T47D (cell line): ENCODE data around the gene EGR1.
"Not testable (repeated sequence)": the region's sequence is repeated elsewhere in the genome, so short reads cannot be mapped to it uniquely, and the experiment has no call there.

Experiments used
- DNase-seq, 2 experiments: peaks; one replicate each; pipeline versions ENCODE4 v3.0.0 to v3.0.0-alpha.2; 2011 to 2012; ENCODE audit warnings: low read depth in 1 of 2, low spot score in 1 of 2
- JUND ChIP-seq: IDR thresholded peaks from 2 replicates; pipeline ENCODE4 v1.6.1; 2012; ENCODE audit warnings: low read depth
- in situ Hi-C: cut with HindIII; loops from 2 replicates; pipeline ENCODE4 v1.10.0; 2016; ENCODE audit warnings: low sequenced_read_pairs, low pct_unique_long_range_greater_than_20kb

Gene EGR1

GRCh38 chr5:138491669-138492559 lies 26.6 kb downstream of the EGR1 start:
- in situ Hi-C loops: no loop called here
- DNase-seq: peak; percentile 75 to 95
- no peak for TF ChIP-seq JUND

GRCh38 chr5:138492560-138493045 lies 27.3 kb downstream of the EGR1 start:
- DNase-seq: no peak
- in situ Hi-C loops: no loop called here
- TF ChIP-seq JUND: no peak

- DNase-seq: no peak
- in situ Hi-C loops: no loop called here
- no peak for TF ChIP-seq JUND
Observed at GRCh38 chr5:138495351-138495750, 30.1 kb downstream of the EGR1 start.

GRCh38 chr5:138498376-138498775 lies 33.1 kb downstream of the EGR1 start:
- in situ Hi-C loops: no loop called here
- TF ChIP-seq JUND: no peak
- DNase-seq: no peak

GRCh38 chr5:138502121-138502520 lies 36.8 kb downstream of the EGR1 start:
- in situ Hi-C loops: no loop called here
- DNase-seq: no peak
- no peak for TF ChIP-seq JUND

- in situ Hi-C loops: no loop called here
- no peak for TF ChIP-seq JUND
- no peak for DNase-seq
Observed at GRCh38 chr5:138502521-138502920, 37.2 kb downstream of the EGR1 start.

GRCh38 chr5:138503487-138504270 lies 38.4 kb downstream of the EGR1 start:
- TF ChIP-seq JUND: no peak
- in situ Hi-C loops: no loop called here
- peak; percentile 68 to 78 for DNase-seq

- peak in 1 of 2 experiments; percentile 77 for DNase-seq
- in situ Hi-C loops: no loop called here
- no peak for TF ChIP-seq JUND
Observed at GRCh38 chr5:138504799-138505198, 39.5 kb downstream of the EGR1 start.

GRCh38 chr5:138506370-138507306 lies 41.4 kb downstream of the EGR1 start:
- no peak for DNase-seq
- TF ChIP-seq JUND: no peak
- in situ Hi-C loops: no loop called here

GRCh38 chr5:138507485-138507884 lies 42.2 kb downstream of the EGR1 start:
- in situ Hi-C loops: not testable (repeated sequence)

GRCh38 chr5:138508958-138509357 lies 43.7 kb downstream of the EGR1 start:
- in situ Hi-C loops: no loop called here
- no peak for TF ChIP-seq JUND
- DNase-seq: no peak

More at GRCh38 chr5:138507485-138507884, 42.2 kb downstream of the EGR1 start:
- DNase-seq: not testable (repeated sequence)

- in situ Hi-C loops: no loop called here
- no peak for DNase-seq
- TF ChIP-seq JUND: no peak
Observed at GRCh38 chr5:138514021-138514420, 48.7 kb downstream of the EGR1 start.
